Measurements from ENCODE around the gene ACACA.

The ACACA gene

GRCh38 chr17:37213927-37214326 lies 192.7 kb downstream of the ACACA start:
- ChIA-PET CTCF (interaction anchor here (1.2 to 10.0 kb wide), 5 partner anchors 10 to 585 kb away, joined by 3 to 55 read pairs (median 6); no protein-coding TSS in a partner anchor), POLR2A (no interaction called here)
- TF ChIP-seq CTCF (IDR thresholded peaks at IDR 0.05; ENCODE audit: insufficient read depth, low read length, missing control alignments): no peak
- no peak for DNase-seq (ENCODE audit: low read depth, low spot score)
- no peak overlapping the region for H3K4me3 ChIP-seq (ENCODE audit: low read depth, low read length)

GRCh38 chr17:37212179-37212578 lies 194.5 kb downstream of the ACACA start:
- H3K4me3 ChIP-seq (ENCODE audit: low read depth, low read length): no peak overlapping the region
- no peak for TF ChIP-seq CTCF (IDR thresholded peaks at IDR 0.05; ENCODE audit: insufficient read depth, low read length, missing control alignments)
- CTCF ChIA-PET: interaction anchor here (0.8 to 10.0 kb wide), 5 partner anchors 13 to 609 kb away, joined by 3 to 55 read pairs (median 7); partner anchors contain the start of gene MRM1
- POLR2A ChIA-PET: no interaction called here
- DNase-seq (ENCODE audit: low read depth, low spot score): no peak

GRCh38 chr17:37211136-37211535 lies 195.5 kb downstream of the ACACA start:
- TF ChIP-seq CTCF (IDR thresholded peaks at IDR 0.05; ENCODE audit: insufficient read depth, low read length, missing control alignments): no peak
- ChIA-PET POLR2A (no interaction called here), CTCF (interaction anchor here (1.5 to 10.0 kb wide), 3 partner anchors 163 to 608 kb away, joined by 4 to 55 read pairs (median 22); partner anchors contain the start of gene MRM1)
- no peak for DNase-seq (ENCODE audit: low read depth, low spot score)
- H3K4me3 ChIP-seq (ENCODE audit: low read depth, low read length): no peak overlapping the region

- CTCF ChIA-PET: interaction anchor here (1.3 to 10.0 kb wide), 4 partner anchors 14 to 604 kb away, joined by 3 to 55 read pairs (median 10); no protein-coding TSS in a partner anchor
- no peak for DNase-seq (ENCODE audit: low read depth, low spot score)
- H3K4me3 ChIP-seq (ENCODE audit: low read depth, low read length): no peak overlapping the region
- TF ChIP-seq CTCF (IDR thresholded peaks at IDR 0.05; ENCODE audit: insufficient read depth, low read length, missing control alignments): no peak
- POLR2A ChIA-PET: interaction anchor here (0.6 kb wide), 1 partner anchor 210 kb away, joined by 3 read pairs; no protein-coding TSS in a partner anchor
Observed at GRCh38 chr17:37207103-37207502, 199.5 kb downstream of the ACACA start.

GRCh38 chr17:37206299-37206698 lies 200.3 kb downstream of the ACACA start:
- DNase-seq (ENCODE audit: low read depth, low spot score): no peak
- H3K4me3 ChIP-seq (ENCODE audit: low read depth, low read length): no peak overlapping the region
- CTCF ChIA-PET: interaction anchor here (1.3 to 10.0 kb wide), 4 partner anchors 14 to 603 kb away, joined by 3 to 55 read pairs (median 10); no protein-coding TSS in a partner anchor
- POLR2A ChIA-PET: no interaction called here
- no peak for TF ChIP-seq CTCF (IDR thresholded peaks at IDR 0.05; ENCODE audit: insufficient read depth, low read length, missing control alignments)

- ChIA-PET POLR2A (no interaction called here), CTCF (no interaction called here)
- no peak for DNase-seq (ENCODE audit: low read depth, low spot score)
- no peak for TF ChIP-seq CTCF (IDR thresholded peaks at IDR 0.05; ENCODE audit: insufficient read depth, low read length, missing control alignments)
- H3K4me3 ChIP-seq (ENCODE audit: low read depth, low read length): no peak overlapping the region
Observed at GRCh38 chr17:37200497-37200896, 206.1 kb downstream of the ACACA start.
